IMR-90 (cell line): ENCODE data around the gene DNASE2B. TPM values are rescaled to one million over a fixed set of nuclear protein-coding genes. Genes with fewer than 3 reads are reported as not detected.

ENCODE experiments used
- ATAC-seq: fragments of 200-7000 bp; cut with Tn5 transposase; 2 replicates; pipeline ENCODE4 v1.9.1; 2020; ENCODE audit warnings: low read depth, mild to moderate bottlenecking, moderate library complexity
- BruUV-seq: library from RNA; stranded (reverse); fragments of 400-500 nt; replicated peaks from 2 replicates; lab custom pipeline; 2021; lab: Mats Ljungman, UMichigan
- CTCF ChIA-PET: fragments of 300-600 bp; formaldehyde crosslinking; extraction: SDS; loops from one replicate; lab custom pipeline; 2021; ENCODE audit warnings: antibody characterized with exemption; lab: Yijun Ruan, JAX
- POLR2A ChIA-PET: fragments of 300-600 bp; sonication (Branson Sonifier 250); formaldehyde crosslinking; loops from one replicate; lab custom pipeline; 2022; ENCODE audit warnings: antibody characterized with exemption; ENCODE audit not compliant: unreplicated experiment; lab: Charles Lee
- DNase-seq: peaks from one replicate; pipeline ENCODE4 v3.0.0; 2013
- H2AFZ ChIP-seq: replicated peaks from 2 replicates; pipeline ENCODE3; 2013; ENCODE audit warnings: low read length, mild to moderate bottlenecking; ENCODE audit not compliant: poor library complexity
- H2AK5ac ChIP-seq: 2 replicates; pipeline ENCODE4 v1.6.1; 2013; ENCODE audit warnings: low read depth, low read length, inconsistent platforms
- H2AK9ac ChIP-seq: replicated peaks from 2 replicates; pipeline ENCODE3; 2013; ENCODE audit warnings: mild to moderate bottlenecking, low read depth, low read length, moderate library complexity; ENCODE audit not compliant: poor library complexity
- H2BK120ac ChIP-seq: 2 replicates; pipeline ENCODE4 v1.6.1; 2013; ENCODE audit warnings: low read depth, low read length, inconsistent platforms
- H2BK15ac ChIP-seq: 3 replicates; pipeline ENCODE4 v1.6.1; 2013; ENCODE audit warnings: low read depth, low read length, inconsistent platforms
- H2BK20ac ChIP-seq: 2 replicates; pipeline ENCODE4 v1.6.1; 2013; ENCODE audit warnings: low read depth, mild to moderate bottlenecking, inconsistent platforms, low read length, moderate library complexity
- H2BK5ac ChIP-seq: 2 replicates; pipeline ENCODE4 v1.6.1; 2013; ENCODE audit warnings: mild to moderate bottlenecking, low read depth, low read length, inconsistent platforms; ENCODE audit not compliant: poor library complexity, severe bottlenecking
- H3K14ac ChIP-seq: replicated peaks from 2 replicates; pipeline ENCODE4 v1.6.1; 2013; ENCODE audit warnings: low read depth, low read length, inconsistent platforms
- H3K18ac ChIP-seq: 2 replicates; pipeline ENCODE4 v1.6.1; 2013; ENCODE audit warnings: low read depth, low read length, control low read depth
- H3K23ac ChIP-seq: 2 replicates; pipeline ENCODE4 v1.6.1; 2013; ENCODE audit warnings: low read depth, low read length, inconsistent platforms
- H3K27ac ChIP-seq: 2 replicates; pipeline ENCODE4 v1.5.1; 2013; ENCODE audit warnings: mild to moderate bottlenecking, control low read depth, low read length; ENCODE audit not compliant: insufficient read depth
- H3K27me3 ChIP-seq: 2 replicates; pipeline ENCODE4 v1.6.1; 2013; ENCODE audit warnings: low read length; ENCODE audit not compliant: control insufficient read depth, insufficient read depth
- H3K36me3 ChIP-seq: 2 replicates; pipeline ENCODE4 v1.6.1; 2013; ENCODE audit warnings: low read length, mixed read lengths; ENCODE audit not compliant: control insufficient read depth, insufficient read depth
- H3K4ac ChIP-seq: 2 replicates; pipeline ENCODE4 v1.6.1; 2013; ENCODE audit warnings: low read depth, low read length, inconsistent platforms
- H3K4me1 ChIP-seq: 2 replicates; pipeline ENCODE4 v1.6.1; 2013; ENCODE audit warnings: low read length, mixed read lengths; ENCODE audit not compliant: control insufficient read depth, insufficient read depth
- H3K4me2 ChIP-seq: 2 replicates; pipeline ENCODE4 v1.6.1; 2013; ENCODE audit warnings: low read depth, mild to moderate bottlenecking, control low read depth, low read length, moderate library complexity
- H3K4me3 ChIP-seq: 2 replicates; pipeline ENCODE4 v1.5.1; 2013; ENCODE audit warnings: low read depth, mild to moderate bottlenecking, control low read depth, low read length, moderate library complexity; ENCODE audit not compliant: insufficient read depth
- H3K56ac ChIP-seq: 2 replicates; pipeline ENCODE4 v1.6.1; 2013; ENCODE audit warnings: low read length, inconsistent platforms; ENCODE audit not compliant: insufficient read depth; ENCODE audit errors: extremely low read depth
- H3K79me1 ChIP-seq, 2 experiments: 2 replicates each; pipeline ENCODE4 v1.6.1; 2013; ENCODE audit warnings: low read length in 2 of 2, inconsistent platforms in 1 of 2, low read depth in 1 of 2
- H3K9ac ChIP-seq: 2 replicates; pipeline ENCODE4 v1.6.1; 2013; ENCODE audit warnings: low read depth, low read length, control low read depth
- H3K9me1 ChIP-seq: 2 replicates; pipeline ENCODE4 v1.6.1; 2013; ENCODE audit warnings: low read length, inconsistent platforms; ENCODE audit not compliant: insufficient read depth
- H3K9me3 ChIP-seq: 2 replicates; pipeline ENCODE4 v1.6.1; 2013; ENCODE audit warnings: low read length; ENCODE audit not compliant: control insufficient read depth, insufficient read depth
- H4K20me1 ChIP-seq: 2 replicates; pipeline ENCODE4 v1.6.1; 2013; ENCODE audit warnings: low read length, inconsistent platforms; ENCODE audit not compliant: insufficient read depth
- H4K5ac ChIP-seq: 2 replicates; pipeline ENCODE4 v1.6.1; 2013; ENCODE audit warnings: mild to moderate bottlenecking, low read depth, low read length, control low read depth
- H4K8ac ChIP-seq, 2 experiments: 2 replicates each; pipeline ENCODE4 v1.6.1; 2013; ENCODE audit warnings: low read depth in 2 of 2, low read length in 2 of 2, control low read depth in 1 of 2, inconsistent platforms in 1 of 2
- H4K91ac ChIP-seq: 2 replicates; pipeline ENCODE4 v1.6.1; 2013; ENCODE audit warnings: low read depth, low read length, inconsistent platforms; ENCODE audit not compliant: insufficient read depth
- BHLHE40 ChIP-seq: fragments of 150-350 bp; IDR thresholded peaks from 2 replicates; pipeline ENCODE4 v1.6.1; 2016; ENCODE audit warnings: mild to moderate bottlenecking, low read depth, low read length
- CEBPB ChIP-seq: IDR thresholded peaks from 2 replicates; pipeline ENCODE4 v1.6.1; 2012; ENCODE audit warnings: low read depth, low read length, improper control_type of control experiment
- CHD1 ChIP-seq: IDR thresholded peaks from 2 replicates; pipeline ENCODE4 v1.6.1; 2012; ENCODE audit warnings: low read depth, low read length, improper control_type of control experiment
- FOS ChIP-seq: fragments of 150-350 bp; IDR thresholded peaks from 2 replicates; pipeline ENCODE4 v1.6.1; 2016; ENCODE audit warnings: low read depth, low read length
- MAFK ChIP-seq: IDR thresholded peaks from 2 replicates; pipeline ENCODE4 v1.6.1; 2012; ENCODE audit warnings: low read depth, low read length, improper control_type of control experiment
- MAZ ChIP-seq: IDR thresholded peaks from 2 replicates; pipeline ENCODE4 v1.6.1; 2012; ENCODE audit warnings: low read depth, mild to moderate bottlenecking, low read length, improper control_type of control experiment, moderate library complexity, borderline replicate concordance
- MXI1 ChIP-seq: IDR thresholded peaks from 2 replicates; pipeline ENCODE4 v1.6.1; 2012; ENCODE audit warnings: low read depth, mild to moderate bottlenecking, low read length, moderate library complexity, borderline replicate concordance
- NFE2L2 ChIP-seq: fragments of 150-350 bp; IDR thresholded peaks from 2 replicates; pipeline ENCODE4 v1.6.1; 2016; ENCODE audit warnings: low read depth, mild to moderate bottlenecking, low read length
- POLR2A ChIP-seq: IDR thresholded peaks from 2 replicates; pipeline ENCODE4 v1.6.1; 2012; ENCODE audit warnings: mild to moderate bottlenecking, low read depth, low read length
- RAD21 ChIP-seq: IDR thresholded peaks from 2 replicates; pipeline ENCODE4 v1.6.1; 2012; ENCODE audit warnings: low read length, improper control_type of control experiment
- RCOR1 ChIP-seq: IDR thresholded peaks from 2 replicates; pipeline ENCODE4 v1.6.1; 2012; ENCODE audit warnings: mild to moderate bottlenecking, low read length, improper control_type of control experiment; ENCODE audit not compliant: insufficient replicate concordance
- RFX5 ChIP-seq: IDR thresholded peaks from 2 replicates; pipeline ENCODE4 v1.8.0; 2012; ENCODE audit warnings: low read depth, mild to moderate bottlenecking, low read length, moderate library complexity
- SMC3 ChIP-seq: fragments of 150-350 bp; IDR thresholded peaks from 2 replicates; pipeline ENCODE4 v1.6.1; 2016; ENCODE audit warnings: low read depth, mild to moderate bottlenecking, antibody characterized with exemption, low read length, moderate library complexity
- WGBS, 2 experiments: methylation state at CpG; one replicate each; pipeline versions ENCODE4 v1.1.5 to v1.1.7; 2013; ENCODE audit warnings: missing lambda C conversion rate in 2 of 2; ENCODE audit not compliant: insufficient read length in 1 of 2; ENCODE audit errors: extremely low coverage in 2 of 2; 5-methylcytosine and 5-hydroxymethylcytosine counted together
- dilution Hi-C: fragments of 300-500 bp; cut with HindIII; formaldehyde crosslinking; loops from one replicate; pipeline ENCODE4 v1.14.3; 2018; ENCODE audit warnings: low sequenced_read_pairs; ENCODE audit not compliant: unreplicated experiment
- in situ Hi-C: fragments of 300-500 bp; cut with MboI; formaldehyde crosslinking; loops from 3 replicates; pipeline ENCODE4 v1.14.3; 2019; ENCODE audit warnings: low sequenced_read_pairs, inconsistent platforms, mixed read lengths
- intact Hi-C: fragments of 100-400 bp; cut with micrococcal nuclease; formaldehyde crosslinking; loops from 2 replicates; pipeline ENCODE4 v1.10.0; 2022
- polyA plus RNA-seq, 3 experiments: library from polyadenylated mRNA; depleted of rRNA; stranded (reverse); fragments of >200 nt; gene quantifications; 2 replicates each; pipeline ENCODE4 v1.2.3, GENCODE V29; 2012; ENCODE audit warnings: low replicate concordance in 1 of 3
- total RNA-seq: library from RNA; depleted of rRNA; stranded (reverse); fragments of >200 nt; gene quantifications from 2 replicates; pipeline ENCODE4 v1.2.3, GENCODE V29; 2012
- TF ChIP-seq, protein P1 (sequence below): fragments of 150-350 bp; IDR thresholded peaks from 2 replicates; pipeline ENCODE4 v1.6.1; 2016; ENCODE audit warnings: low read depth, mild to moderate bottlenecking, low read length, moderate library complexity, borderline replicate concordance
- TF ChIP-seq, protein P2 (sequence below): fragments of 150-350 bp; IDR thresholded peaks from 2 replicates; pipeline ENCODE4 v1.6.1; 2017; ENCODE audit warnings: mild to moderate bottlenecking, antibody characterized with exemption, low read length, low read depth
- TF ChIP-seq, protein P3 (sequence below): conservative IDR thresholded peaks from 2 replicates; pipeline ENCODE4 v1.5.1; 2012; ENCODE audit warnings: mild to moderate bottlenecking, low read depth, low read length, improper control_type of control experiment

The DNASE2B gene
- total and polyA plus RNA-seq, 2 of the 4 experiments (the other 2 are of a cell fraction), result not detected

DNA sequence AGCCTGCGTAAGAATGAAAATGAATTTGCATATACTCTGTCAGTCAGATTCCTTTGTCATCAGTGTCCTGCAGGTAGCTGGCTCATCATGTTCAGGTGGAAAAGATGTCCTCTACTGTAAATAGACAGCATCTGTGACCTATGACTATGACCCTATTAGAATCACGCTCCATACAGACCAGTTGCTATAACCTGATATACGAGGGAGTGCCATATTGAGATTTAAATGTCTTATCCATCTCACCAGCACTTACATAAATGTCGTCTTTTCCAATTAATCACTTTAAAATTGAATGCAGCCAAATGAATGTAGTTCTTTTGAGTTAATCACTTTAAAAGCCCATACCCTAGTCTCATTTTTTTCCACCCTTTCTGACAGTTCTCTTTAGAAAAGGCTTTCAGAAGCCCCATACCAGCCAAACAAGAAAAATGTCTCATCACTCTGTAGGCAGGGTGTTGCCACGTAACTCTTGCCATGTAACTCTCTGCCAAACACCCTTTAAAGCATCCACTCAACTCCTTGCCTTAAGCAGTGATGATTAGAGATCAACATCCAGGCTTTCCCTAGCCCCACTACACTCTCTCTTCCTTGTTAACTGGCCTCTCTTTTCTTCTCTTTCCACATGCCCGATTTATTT lies 26.3 kb downstream of the DNASE2B start:
- no peak overlapping the region for H3K23ac ChIP-seq
- dilution Hi-C loops (loop anchor here (25.0 kb wide), 1 partner anchor 287 kb away; the partner anchor contains the start of gene PRKACB), in situ Hi-C loops (loop anchor here (25.0 kb wide), 1 partner anchor 338 kb away; no protein-coding TSS in a partner anchor), intact Hi-C loops (no loop called here)
- H3K9ac ChIP-seq, result no peak overlapping the region
- POLR2A ChIA-PET, result no interaction called here
- no peaks in the 10 kb centered on the region for H3K9me1 ChIP-seq
- TF ChIP-seq RAD21 (no peak), POLR2A (no peak), CHD1 (no peak), RFX5 (no peak), SMC3 (no peak), MAZ (no peak), MAFK (no peak), BHLHE40 (no peak), CEBPB (no peak), RCOR1 (no peak), NFE2L2 (no peak), MXI1 (no peak), FOS (no peak)
- TF ChIP-seq, protein P1, sequence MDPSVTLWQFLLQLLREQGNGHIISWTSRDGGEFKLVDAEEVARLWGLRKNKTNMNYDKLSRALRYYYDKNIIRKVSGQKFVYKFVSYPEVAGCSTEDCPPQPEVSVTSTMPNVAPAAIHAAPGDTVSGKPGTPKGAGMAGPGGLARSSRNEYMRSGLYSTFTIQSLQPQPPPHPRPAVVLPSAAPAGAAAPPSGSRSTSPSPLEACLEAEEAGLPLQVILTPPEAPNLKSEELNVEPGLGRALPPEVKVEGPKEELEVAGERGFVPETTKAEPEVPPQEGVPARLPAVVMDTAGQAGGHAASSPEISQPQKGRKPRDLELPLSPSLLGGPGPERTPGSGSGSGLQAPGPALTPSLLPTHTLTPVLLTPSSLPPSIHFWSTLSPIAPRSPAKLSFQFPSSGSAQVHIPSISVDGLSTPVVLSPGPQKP, result no peak
- TF ChIP-seq, protein P2, sequence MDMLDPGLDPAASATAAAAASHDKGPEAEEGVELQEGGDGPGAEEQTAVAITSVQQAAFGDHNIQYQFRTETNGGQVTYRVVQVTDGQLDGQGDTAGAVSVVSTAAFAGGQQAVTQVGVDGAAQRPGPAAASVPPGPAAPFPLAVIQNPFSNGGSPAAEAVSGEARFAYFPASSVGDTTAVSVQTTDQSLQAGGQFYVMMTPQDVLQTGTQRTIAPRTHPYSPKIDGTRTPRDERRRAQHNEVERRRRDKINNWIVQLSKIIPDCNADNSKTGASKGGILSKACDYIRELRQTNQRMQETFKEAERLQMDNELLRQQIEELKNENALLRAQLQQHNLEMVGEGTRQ, result no peak
- TF ChIP-seq, protein P3, sequence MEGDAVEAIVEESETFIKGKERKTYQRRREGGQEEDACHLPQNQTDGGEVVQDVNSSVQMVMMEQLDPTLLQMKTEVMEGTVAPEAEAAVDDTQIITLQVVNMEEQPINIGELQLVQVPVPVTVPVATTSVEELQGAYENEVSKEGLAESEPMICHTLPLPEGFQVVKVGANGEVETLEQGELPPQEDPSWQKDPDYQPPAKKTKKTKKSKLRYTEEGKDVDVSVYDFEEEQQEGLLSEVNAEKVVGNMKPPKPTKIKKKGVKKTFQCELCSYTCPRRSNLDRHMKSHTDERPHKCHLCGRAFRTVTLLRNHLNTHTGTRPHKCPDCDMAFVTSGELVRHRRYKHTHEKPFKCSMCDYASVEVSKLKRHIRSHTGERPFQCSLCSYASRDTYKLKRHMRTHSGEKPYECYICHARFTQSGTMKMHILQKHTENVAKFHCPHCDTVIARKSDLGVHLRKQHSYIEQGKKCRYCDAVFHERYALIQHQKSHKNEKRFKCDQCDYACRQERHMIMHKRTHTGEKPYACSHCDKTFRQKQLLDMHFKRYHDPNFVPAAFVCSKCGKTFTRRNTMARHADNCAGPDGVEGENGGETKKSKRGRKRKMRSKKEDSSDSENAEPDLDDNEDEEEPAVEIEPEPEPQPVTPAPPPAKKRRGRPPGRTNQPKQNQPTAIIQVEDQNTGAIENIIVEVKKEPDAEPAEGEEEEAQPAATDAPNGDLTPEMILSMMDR, result no peak
- H2AFZ ChIP-seq, result no peak overlapping the region
- no peaks in the 10 kb centered on the region for H3K36me3 ChIP-seq
- H2BK15ac ChIP-seq, result no peak overlapping the region
- BruUV-seq, result no TSS peak
- H3K27ac ChIP-seq, result no peak overlapping the region
- H2AK5ac ChIP-seq, result no peak overlapping the region
- WGBS, 2 experiments, result no CpG with 5 or more reads among the region's 6 CpGs
- H3K14ac ChIP-seq, result no peak overlapping the region
- H4K5ac ChIP-seq, result no peak overlapping the region
- ATAC-seq (no peak), DNase-seq (no peak)
- H3K27me3 ChIP-seq, result no peaks in the 10 kb centered on the region
- H3K18ac ChIP-seq, result no peak overlapping the region
- H2BK5ac ChIP-seq, result no peak overlapping the region
- no peak overlapping the region for H3K4me2 ChIP-seq
- H2AK9ac ChIP-seq, result no peak overlapping the region
- H2BK20ac ChIP-seq, result no peak overlapping the region
- H3K79me1 ChIP-seq, result no peaks in the 10 kb centered on the region
- no peak overlapping the region for H2BK120ac ChIP-seq
- no peak overlapping the region for H3K56ac ChIP-seq
- no peak overlapping the region; a peak in 1 of 4 replicates for H4K8ac ChIP-seq
- CTCF ChIA-PET, result no interaction called here
- peaks cover 1% of the 10 kb centered on the region; the same call in 1 of the 2 replicates for H3K4me1 ChIP-seq
- H4K91ac ChIP-seq, result no peak overlapping the region
- no peak overlapping the region for H3K4ac ChIP-seq
- no peak overlapping the region for H3K4me3 ChIP-seq
- H4K20me1 ChIP-seq, result no peaks in the 10 kb centered on the region
- no peaks in the 10 kb centered on the region for H3K9me3 ChIP-seq
